ENCODE results near the gene MRPL55.

Gene MRPL55

GRCh38 chr1:228059634-228060457 is 49.3 kb downstream of the MRPL55 start:
- no peak overlapping the region for H3K9ac ChIP-seq (ENCODE audit: low read length)
- H3F3A ChIP-seq (ENCODE audit: insufficient read depth, low read length): no peaks in the 10 kb centered on the region
- no peaks in the 10 kb centered on the region for H3K9me2 ChIP-seq (ENCODE audit: low read depth, low read length)
- H3K4me2 ChIP-seq (ENCODE audit: low read length): no peak overlapping the region
- no peak overlapping the region for H3K4me3 ChIP-seq (ENCODE audit: low read depth, low read length, poor library complexity, severe bottlenecking)
- no peak for TF ChIP-seq EZH2 (IDR thresholded peaks at IDR 0.05; ENCODE audit: borderline replicate concordance, low read length)
- TF ChIP-seq, protein P1, sequence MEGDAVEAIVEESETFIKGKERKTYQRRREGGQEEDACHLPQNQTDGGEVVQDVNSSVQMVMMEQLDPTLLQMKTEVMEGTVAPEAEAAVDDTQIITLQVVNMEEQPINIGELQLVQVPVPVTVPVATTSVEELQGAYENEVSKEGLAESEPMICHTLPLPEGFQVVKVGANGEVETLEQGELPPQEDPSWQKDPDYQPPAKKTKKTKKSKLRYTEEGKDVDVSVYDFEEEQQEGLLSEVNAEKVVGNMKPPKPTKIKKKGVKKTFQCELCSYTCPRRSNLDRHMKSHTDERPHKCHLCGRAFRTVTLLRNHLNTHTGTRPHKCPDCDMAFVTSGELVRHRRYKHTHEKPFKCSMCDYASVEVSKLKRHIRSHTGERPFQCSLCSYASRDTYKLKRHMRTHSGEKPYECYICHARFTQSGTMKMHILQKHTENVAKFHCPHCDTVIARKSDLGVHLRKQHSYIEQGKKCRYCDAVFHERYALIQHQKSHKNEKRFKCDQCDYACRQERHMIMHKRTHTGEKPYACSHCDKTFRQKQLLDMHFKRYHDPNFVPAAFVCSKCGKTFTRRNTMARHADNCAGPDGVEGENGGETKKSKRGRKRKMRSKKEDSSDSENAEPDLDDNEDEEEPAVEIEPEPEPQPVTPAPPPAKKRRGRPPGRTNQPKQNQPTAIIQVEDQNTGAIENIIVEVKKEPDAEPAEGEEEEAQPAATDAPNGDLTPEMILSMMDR (IDR thresholded peaks at IDR 0.05; ENCODE audit: low read length): no peak
- H3K9me3 ChIP-seq (ENCODE audit: low read length): no peaks in the 10 kb centered on the region
- H4K20me1 ChIP-seq (ENCODE audit: insufficient read depth, low read length): no peaks in the 10 kb centered on the region
- no peak overlapping the region for H2AFZ ChIP-seq (ENCODE audit: low read length)
- H3K27ac ChIP-seq (ENCODE audit: low read depth, low read length, poor library complexity, severe bottlenecking): no peak overlapping the region
- no peaks in the 10 kb centered on the region for H3K79me2 ChIP-seq (ENCODE audit: insufficient read depth, low read length)
- no peaks in the 10 kb centered on the region for H3K36me3 ChIP-seq (ENCODE audit: insufficient read depth, low read length)
- H3K27me3 ChIP-seq (ENCODE audit: insufficient read depth, low read length): no peaks in the 10 kb centered on the region
- H3K4me1 ChIP-seq (ENCODE audit: insufficient read depth, low read length, severe bottlenecking): no peaks in the 10 kb centered on the region

GRCh38 chr1:228058949-228059633 is 50.0 kb downstream of the MRPL55 start:
- Histone ChIP-seq H3K36me3 (ENCODE audit: insufficient read depth, low read length) (no peaks in the 10 kb centered on the region), H3K27ac (ENCODE audit: low read depth, low read length, poor library complexity, severe bottlenecking) (no peak overlapping the region), H3K27me3 (ENCODE audit: insufficient read depth, low read length) (no peaks in the 10 kb centered on the region), H3F3A (ENCODE audit: insufficient read depth, low read length) (no peaks in the 10 kb centered on the region), H3K9ac (ENCODE audit: low read length) (no peak overlapping the region), H3K79me2 (ENCODE audit: insufficient read depth, low read length) (no peaks in the 10 kb centered on the region), H2AFZ (ENCODE audit: low read length) (no peak overlapping the region), H4K20me1 (ENCODE audit: insufficient read depth, low read length) (no peaks in the 10 kb centered on the region), H3K4me2 (ENCODE audit: low read length) (no peak overlapping the region), H3K9me3 (ENCODE audit: low read length) (no peaks in the 10 kb centered on the region), H3K9me2 (ENCODE audit: low read depth, low read length) (no peaks in the 10 kb centered on the region), H3K4me1 (ENCODE audit: insufficient read depth, low read length, severe bottlenecking) (no peaks in the 10 kb centered on the region), H3K4me3 (ENCODE audit: low read depth, low read length, poor library complexity, severe bottlenecking) (no peak overlapping the region)
- no peak for TF ChIP-seq EZH2 (IDR thresholded peaks at IDR 0.05; ENCODE audit: borderline replicate concordance, low read length)
- TF ChIP-seq, protein P1 (IDR thresholded peaks at IDR 0.05; ENCODE audit: low read length): no peak

- Histone ChIP-seq H3K9ac (ENCODE audit: low read length) (no peak overlapping the region), H3K4me3 (ENCODE audit: low read depth, low read length, poor library complexity, severe bottlenecking) (no peak overlapping the region), H3K27me3 (ENCODE audit: insufficient read depth, low read length) (no peaks in the 10 kb centered on the region), H3K27ac (ENCODE audit: low read depth, low read length, poor library complexity, severe bottlenecking) (no peak overlapping the region), H3K9me2 (ENCODE audit: low read depth, low read length) (no peaks in the 10 kb centered on the region), H3K4me2 (ENCODE audit: low read length) (no peak overlapping the region), H4K20me1 (ENCODE audit: insufficient read depth, low read length) (no peaks in the 10 kb centered on the region), H2AFZ (ENCODE audit: low read length) (no peak overlapping the region), H3K9me3 (ENCODE audit: low read length) (no peaks in the 10 kb centered on the region), H3K4me1 (ENCODE audit: insufficient read depth, low read length, severe bottlenecking) (no peaks in the 10 kb centered on the region), H3K79me2 (ENCODE audit: insufficient read depth, low read length) (no peaks in the 10 kb centered on the region), H3F3A (ENCODE audit: insufficient read depth, low read length) (no peaks in the 10 kb centered on the region), H3K36me3 (ENCODE audit: insufficient read depth, low read length) (no peaks in the 10 kb centered on the region)
- TF ChIP-seq EZH2 (IDR thresholded peaks at IDR 0.05; ENCODE audit: borderline replicate concordance, low read length): no peak
- TF ChIP-seq, protein P1 (IDR thresholded peaks at IDR 0.05; ENCODE audit: low read length): no peak
Observed at GRCh38 chr1:228058172-228058948, 50.7 kb downstream of the MRPL55 start.

All from OCI-LY1 (cell line).